Endothelial cell (in vitro differentiated cells): ENCODE results near the gene TOM1L2. TPM values are rescaled to one million over a fixed set of nuclear protein-coding genes. Genes with fewer than 3 reads are reported as not detected.
A peak's percentile ranks its signal among the peaks of the same experiment; 100 is the strongest.

Experiments
- DNase-seq: peaks from one replicate; pipeline ENCODE4 v3.0.0; 2021; ENCODE audit warnings: low spot score
- H3K27ac Mint-ChIP-seq: one replicate; pipeline ENCODE4 v1.8.0; 2021; ENCODE audit warnings: mixed read lengths, inconsistent platforms; ENCODE audit not compliant: unreplicated experiment
- H3K27me3 Mint-ChIP-seq: one replicate; pipeline ENCODE4 v1.8.0; 2021; ENCODE audit warnings: mild to moderate bottlenecking, moderate library complexity, mixed read lengths, inconsistent platforms; ENCODE audit not compliant: unreplicated experiment
- H3K36me3 Mint-ChIP-seq: one replicate; pipeline ENCODE4 v1.8.0; 2021; ENCODE audit warnings: mild to moderate bottlenecking, low read depth, mixed read lengths, inconsistent platforms; ENCODE audit not compliant: unreplicated experiment
- H3K4me1 Mint-ChIP-seq: one replicate; pipeline ENCODE4 v1.8.0; 2021; ENCODE audit warnings: mild to moderate bottlenecking, mixed read lengths, inconsistent platforms; ENCODE audit not compliant: unreplicated experiment
- H3K4me3 Mint-ChIP-seq: one replicate; pipeline ENCODE4 v1.8.0; 2021; ENCODE audit warnings: mild to moderate bottlenecking, mixed read lengths, inconsistent platforms; ENCODE audit not compliant: unreplicated experiment
- H3K9me3 Mint-ChIP-seq: one replicate; pipeline ENCODE4 v1.8.0; 2021; ENCODE audit warnings: mixed read lengths, inconsistent platforms; ENCODE audit not compliant: unreplicated experiment
- CTCF ChIP-seq: fragments of 200-600 bp; sonication (generic); IDR thresholded peaks from one replicate; pipeline ENCODE4 v1.5.0; 2021; ENCODE audit warnings: antibody characterized with exemption; ENCODE audit not compliant: unreplicated experiment
- microRNA-seq: library from miRNA; unstranded; fragments of <30 nt; microRNA quantifications from one replicate; pipeline ENCODE4, GENCODE V29; 2020; ENCODE audit not compliant: unreplicated experiment
- total RNA-seq: library from RNA; stranded (reverse); fragmentation: NEBNext Ultra II Directional; extraction: Animal tissue kit (Norgen Biotek cat#: 25700); gene quantifications from one replicate; pipeline ENCODE4 v1.2.1, GENCODE V29; 2021; ENCODE audit not compliant: unreplicated experiment

TOM1L2 gene
- total RNA-seq, 1 donor from 2014 or later, result 26.9 TPM

- Mint-ChIP-seq H3K27me3 (peaks cover 12% of the 10 kb centered on the region), H3K4me3 (no peak overlapping the region), H3K27ac (no peak overlapping the region), H3K9me3 (no peaks in the 10 kb centered on the region), H3K4me1 (peaks cover 9% of the 10 kb centered on the region), H3K36me3 (peaks cover 23% of the 10 kb centered on the region)
- DNase-seq, result no peak
- no peak for TF ChIP-seq CTCF
These were observed 176.0 kb downstream of the TOM1L2 start for GRCh38 chr17:17795946-17796786.

GRCh38 chr17:17795296-17795695 lies 176.9 kb downstream of the TOM1L2 start:
- no peak for DNase-seq
- Mint-ChIP-seq H3K27ac (no peak overlapping the region), H3K9me3 (no peaks in the 10 kb centered on the region), H3K4me3 (no peak overlapping the region), H3K36me3 (peaks cover 20% of the 10 kb centered on the region), H3K27me3 (peaks cover 12% of the 10 kb centered on the region), H3K4me1 (peaks cover 9% of the 10 kb centered on the region)
- TF ChIP-seq CTCF, result no peak

- peaks cover 9% of the 10 kb centered on the region for H3K4me1 Mint-ChIP-seq
- peaks cover 14% of the 10 kb centered on the region for H3K27me3 Mint-ChIP-seq
These were observed 177.8 kb downstream of the TOM1L2 start for GRCh38 chr17:17794382-17794781.

More at GRCh38 chr17:17794382-17794781, 177.8 kb downstream of the TOM1L2 start:
- H3K4me3 Mint-ChIP-seq, result no peak overlapping the region
- H3K36me3 Mint-ChIP-seq, result peaks cover 15% of the 10 kb centered on the region
- DNase-seq, result no peak
- no peak overlapping the region for H3K27ac Mint-ChIP-seq
- TF ChIP-seq CTCF, result no peak
- no peaks in the 10 kb centered on the region for H3K9me3 Mint-ChIP-seq

Small RNA genes within 50 kb of the gene (microRNA-seq; reads per million reads assigned to microRNA genes)
- gene MIR33B (210 reads per million, percentile 85 among the genes with 10 or more reads in this experiment), gene MIR6777 (6.0 reads per million, percentile 51 among the genes with 10 or more reads in this experiment)

Other genes starting within 250 kb of the TOM1L2 start
- gene SREBF1, start 135.4 kb downstream of the TOM1L2 start, total RNA-seq, result 146 TPM
- 4.3 TPM for gene DRC3, start 462 bp upstream of the TOM1L2 start, total RNA-seq
- gene ATPAF2, start 66.8 kb upstream of the TOM1L2 start, total RNA-seq, result 24.7 TPM
- 15.5 TPM for gene GID4, start 67.0 kb upstream of the TOM1L2 start, total RNA-seq
- gene DRG2, start 115.5 kb upstream of the TOM1L2 start, total RNA-seq, result 38.3 TPM
- 1.6 TPM for gene MYO15A, start 136.4 kb upstream of the TOM1L2 start, total RNA-seq
- gene ALKBH5, start 211.4 kb upstream of the TOM1L2 start, total RNA-seq, result 55.3 TPM